B cell (primary cell): ENCODE measurements around the gene BOLA2B. TPM values are rescaled to one million over a fixed set of nuclear protein-coding genes. Genes with fewer than 3 reads are reported as not detected.
A peak's percentile ranks its signal among the peaks of the same experiment; 100 is the strongest.

Experiments
- ATAC-seq: fragments of 200-7000 bp; cut with Tn5 transposase; one replicate; pipeline ENCODE4 v1.10.0; 2021; ENCODE audit warnings: low read depth, mild to moderate bottlenecking, moderate number of reproducible peaks, moderate library complexity
- CTCF ChIA-PET: fragments of 350-600 bp; sonication (Branson Sonifier 250); formaldehyde crosslinking; loops from one replicate; lab custom pipeline; 2021; ENCODE audit warnings: antibody characterized with exemption, inconsistent platforms; lab: Charles Lee
- POLR2A ChIA-PET: fragments of 350-600 bp; sonication (Branson Sonifier 250); formaldehyde crosslinking; loops from one replicate; lab custom pipeline; 2021; ENCODE audit warnings: antibody characterized with exemption; lab: Charles Lee
- DNase-seq: peaks from one replicate; pipeline ENCODE4 v3.0.0; 2013
- H2AFZ ChIP-seq: 2 replicates; pipeline ENCODE4 v1.6.1; 2012; ENCODE audit warnings: mild to moderate bottlenecking, low read depth, low read length; ENCODE audit not compliant: insufficient read depth, poor library complexity, severe bottlenecking
- H3K27ac ChIP-seq, 2 donors: 1 replicate in 1 of 2; 2 replicates in 1 of 2; pipeline ENCODE4 v1.5.1; 2012 to 2013; ENCODE audit warnings: low read length in 2 of 2, mild to moderate bottlenecking in 2 of 2, moderate library complexity in 1 of 2
- H3K27me3 ChIP-seq, 4 experiments: fragments of 200-600 bp in 1 of 4; sonication (generic) in 1 of 4; replicated peaks in 1 of 4; 1 replicate in 2 of 4; 2 replicates in 2 of 4; pipeline versions ENCODE4 v1.6.1 to v1.7.0; 2013 to 2016; ENCODE audit warnings: low read length in 3 of 4, mild to moderate bottlenecking in 2 of 4, mixed read lengths in 1 of 4, moderate library complexity in 1 of 4; ENCODE audit not compliant: insufficient read depth in 4 of 4, control insufficient read depth in 3 of 4; ENCODE audit errors: control extremely low read depth in 1 of 4
- H3K36me3 ChIP-seq, 2 experiments: replicated peaks in 1 of 2; 1 replicate in 1 of 2; 2 replicates in 1 of 2; pipeline versions ENCODE4 v1.6.1 to v1.7.1; 2013; ENCODE audit warnings: low read length in 1 of 2; ENCODE audit not compliant: insufficient read depth in 2 of 2, control insufficient read depth in 1 of 2; ENCODE audit errors: control extremely low read depth in 1 of 2, extremely low read depth in 1 of 2
- H3K4me1 ChIP-seq, 2 donors: fragments of 200-600 bp in 1 of 2; sonication (generic) in 1 of 2; 1 replicate in 1 of 2; 2 replicates in 1 of 2; pipeline versions ENCODE4 v1.5.1 to v1.6.1; 2013 to 2017; ENCODE audit warnings: low read length in 2 of 2; ENCODE audit not compliant: control insufficient read depth in 2 of 2, insufficient read depth in 2 of 2
- H3K4me2 ChIP-seq: replicated peaks from 2 replicates; pipeline ENCODE3; 2012; ENCODE audit warnings: mild to moderate bottlenecking, low read depth, low read length; ENCODE audit not compliant: poor library complexity, severe bottlenecking
- H3K4me3 ChIP-seq, 5 experiments: fragments of 200-600 bp in 1 of 5; sonication (generic) in 1 of 5; 1 replicate in 3 of 5; 2 replicates in 2 of 5; pipeline versions ENCODE4 v1.5.1 to v1.7.0; 2011 to 2016; ENCODE audit warnings: low read length in 4 of 5, mild to moderate bottlenecking in 4 of 5, low read depth in 2 of 5, control low read depth in 1 of 5, moderate library complexity in 1 of 5; ENCODE audit not compliant: insufficient read depth in 1 of 5; ENCODE audit errors: control extremely low read depth in 1 of 5, extremely low read depth in 1 of 5
- H3K79me2 ChIP-seq: fragments of 200-600 bp; sonication (generic); one replicate; pipeline ENCODE4 v1.6.0; 2016; ENCODE audit warnings: low read length; ENCODE audit not compliant: control insufficient read depth, insufficient read depth
- H3K9ac ChIP-seq: fragments of 200-600 bp; sonication (generic); 2 replicates; pipeline ENCODE4 v1.6.1; 2017; ENCODE audit warnings: mild to moderate bottlenecking, low read length, moderate library complexity
- H3K9me3 ChIP-seq, 3 donors: one replicate each; pipeline versions ENCODE4 v1.6.1 to v1.7.1; 2013; ENCODE audit warnings: low read length in 2 of 3; ENCODE audit not compliant: control insufficient read depth in 2 of 3, insufficient read depth in 1 of 3; ENCODE audit errors: control extremely low read depth in 1 of 3
- H4K20me1 ChIP-seq: 2 replicates; pipeline ENCODE4 v1.6.0; 2012; ENCODE audit warnings: mild to moderate bottlenecking, low read length; ENCODE audit not compliant: insufficient read depth, control insufficient read depth, poor library complexity, severe bottlenecking
- H3K27ac Mint-ChIP-seq: one replicate; pipeline ENCODE4 v1.8.0; 2021; ENCODE audit warnings: mixed read lengths
- H3K27me3 Mint-ChIP-seq: one replicate; pipeline ENCODE4 v1.8.0; 2021; ENCODE audit warnings: mixed read lengths
- H3K4me1 Mint-ChIP-seq: one replicate; pipeline ENCODE4 v1.8.0; 2021; ENCODE audit warnings: mixed read lengths
- H3K4me3 Mint-ChIP-seq: one replicate; pipeline ENCODE4 v1.8.0; 2021; ENCODE audit warnings: mixed read lengths
- H3K9me3 Mint-ChIP-seq: one replicate; pipeline ENCODE4 v1.8.0; 2022; ENCODE audit warnings: mixed read lengths; ENCODE audit not compliant: insufficient read depth
- EZH2 ChIP-seq: IDR thresholded peaks from 2 replicates; pipeline ENCODE4 v1.6.1; 2012; ENCODE audit warnings: borderline replicate concordance, low read depth, mild to moderate bottlenecking, moderate library complexity, low read length; ENCODE audit not compliant: insufficient read depth, poor library complexity, severe bottlenecking
- WGBS: methylation state at CpG from one replicate; pipeline ENCODE4 v1.1.5; 2013; ENCODE audit warnings: missing lambda C conversion rate; ENCODE audit not compliant: insufficient coverage; 5-methylcytosine and 5-hydroxymethylcytosine counted together
- intact Hi-C: fragments of 100-400 bp; cut with micrococcal nuclease; formaldehyde crosslinking; loops from one replicate; pipeline ENCODE4 v1.10.0; 2022
- polyA plus RNA-seq: library from polyadenylated mRNA; depleted of rRNA; stranded (reverse); fragments of >200 nt; gene quantifications from 2 replicates; pipeline ENCODE4 v1.2.3, GENCODE V29; 2012
- total RNA-seq, 2 donors: library from RNA; stranded (reverse); fragments of 120-200 nt in 1 of 2; gene quantifications; 1 replicate in 1 of 2; 2 replicates in 1 of 2; pipeline versions ENCODE4 v1.2.3 to v1.2.4, GENCODE V29; 2013 to 2022
- TF ChIP-seq, protein P1 (sequence below): fragments of 200-600 bp; IDR thresholded peaks from one replicate; pipeline ENCODE4 v1.8.0; 2022; ENCODE audit warnings: antibody characterized with exemption, mild to moderate bottlenecking

Gene BOLA2B
- total and polyA plus RNA-seq, 2 donors (not counting 1 experiment from before 2014, with no cell fraction given), result 82.5 to 155 TPM

GRCh38 chr16:30187971-30188561 lies 5.4 kb downstream of the BOLA2B start:
- CTCF ChIA-PET, result interaction anchor here (4.8 kb wide), 1 partner anchor 96 kb away, joined by 49 read pairs; the partner anchor contains the start of gene TBX6

GRCh38 chr16:30187556-30187865 lies 6.0 kb downstream of the BOLA2B start:
- peaks cover 0 to 42% of the 10 kb centered on the region in 2 experiments for H3K36me3 ChIP-seq
- peak overlapping the region; percentile 98 for H3K9ac ChIP-seq
- peak overlapping the region; percentile 78 to 87 for H3K27ac ChIP-seq
- peak overlapping the region in 2 of 5 experiments; percentile 7 to 99 for H3K4me3 ChIP-seq
- ChIA-PET POLR2A (no interaction called here), CTCF (interaction anchor here (4.8 kb wide), 1 partner anchor 95 kb away, joined by 49 read pairs; the partner anchor contains the start of gene TBX6)
- H3K9me3 Mint-ChIP-seq, result no peaks in the 10 kb centered on the region
- H3K9me3 ChIP-seq, result no peaks in the 10 kb centered on the region
- H3K4me2 ChIP-seq, result peak overlapping the region; percentile 97
- peaks cover 36% of the 10 kb centered on the region for H3K4me1 Mint-ChIP-seq
- DNase-seq (no peak), ATAC-seq (no peak)
- H2AFZ ChIP-seq, result no peak overlapping the region
- 57% methylated on average over 5 of the region's 9 CpGs for WGBS
- TF ChIP-seq, protein P1, sequence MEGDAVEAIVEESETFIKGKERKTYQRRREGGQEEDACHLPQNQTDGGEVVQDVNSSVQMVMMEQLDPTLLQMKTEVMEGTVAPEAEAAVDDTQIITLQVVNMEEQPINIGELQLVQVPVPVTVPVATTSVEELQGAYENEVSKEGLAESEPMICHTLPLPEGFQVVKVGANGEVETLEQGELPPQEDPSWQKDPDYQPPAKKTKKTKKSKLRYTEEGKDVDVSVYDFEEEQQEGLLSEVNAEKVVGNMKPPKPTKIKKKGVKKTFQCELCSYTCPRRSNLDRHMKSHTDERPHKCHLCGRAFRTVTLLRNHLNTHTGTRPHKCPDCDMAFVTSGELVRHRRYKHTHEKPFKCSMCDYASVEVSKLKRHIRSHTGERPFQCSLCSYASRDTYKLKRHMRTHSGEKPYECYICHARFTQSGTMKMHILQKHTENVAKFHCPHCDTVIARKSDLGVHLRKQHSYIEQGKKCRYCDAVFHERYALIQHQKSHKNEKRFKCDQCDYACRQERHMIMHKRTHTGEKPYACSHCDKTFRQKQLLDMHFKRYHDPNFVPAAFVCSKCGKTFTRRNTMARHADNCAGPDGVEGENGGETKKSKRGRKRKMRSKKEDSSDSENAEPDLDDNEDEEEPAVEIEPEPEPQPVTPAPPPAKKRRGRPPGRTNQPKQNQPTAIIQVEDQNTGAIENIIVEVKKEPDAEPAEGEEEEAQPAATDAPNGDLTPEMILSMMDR, result no peak
- TF ChIP-seq EZH2, result no peak
- peak overlapping the region; percentile 90 for H3K4me3 Mint-ChIP-seq
- H3K27ac Mint-ChIP-seq, result peak overlapping the region; percentile 99
- intact Hi-C loops, result no loop called here
- H4K20me1 ChIP-seq, result peaks cover 42% of the 10 kb centered on the region
- no peaks in the 10 kb centered on the region for H3K27me3 Mint-ChIP-seq
- peaks cover 46% of the 10 kb centered on the region for H3K79me2 ChIP-seq
- no peaks in the 10 kb centered on the region for H3K27me3 ChIP-seq
- peaks cover 35 to 41% of the 10 kb centered on the region in 2 donors for H3K4me1 ChIP-seq

More at GRCh38 chr16:30187971-30188561, 5.4 kb downstream of the BOLA2B start:
- H3K79me2 ChIP-seq, result peaks cover 46% of the 10 kb centered on the region
- no peak overlapping the region for H3K4me3 ChIP-seq
- WGBS, result 88% methylated on average over 16 of the region's 23 CpGs
- Mint-ChIP-seq H3K4me1 (peaks cover 32% of the 10 kb centered on the region), H3K9me3 (no peaks in the 10 kb centered on the region), H3K27ac (peak overlapping the region; percentile 26), H3K27me3 (no peaks in the 10 kb centered on the region), H3K4me3 (no peak overlapping the region)
- peak overlapping the region; percentile 97 for H3K4me2 ChIP-seq
- no peaks in the 10 kb centered on the region for H3K27me3 ChIP-seq
- DNase-seq (peak; percentile 21), ATAC-seq (no peak)
- intact Hi-C loops, result no loop called here
- peak overlapping the region in 1 of 2 donors; percentile 87 for H3K27ac ChIP-seq
- peaks cover 0 to 42% of the 10 kb centered on the region in 2 experiments for H3K36me3 ChIP-seq
- H2AFZ ChIP-seq, result no peak overlapping the region
- H3K4me1 ChIP-seq, result peaks cover 32 to 37% of the 10 kb centered on the region in 2 donors
- no peak overlapping the region for H3K9ac ChIP-seq
- TF ChIP-seq, protein P1, result no peak
- TF ChIP-seq EZH2, result no peak
- H4K20me1 ChIP-seq, result peaks cover 42% of the 10 kb centered on the region
- no peaks in the 10 kb centered on the region for H3K9me3 ChIP-seq
- POLR2A ChIA-PET, result no interaction called here
